Immature natural killer cell (primary cell): ENCODE results near the gene ITPK1. TPM values are rescaled to one million over a fixed set of nuclear protein-coding genes. Genes with fewer than 3 reads are reported as not detected.

Experiments used
- DNase-seq, 3 donors: peaks; one replicate each; pipeline ENCODE4 v3.0.0; 2022; ENCODE audit warnings: mixed read lengths in 1 of 3
- H3K27ac Mint-ChIP-seq, 6 donors: one replicate each; pipeline ENCODE4 v1.8.0; 2020; ENCODE audit warnings: mixed read lengths in 6 of 6, mild to moderate bottlenecking in 5 of 6, inconsistent platforms in 4 of 6, moderate library complexity in 3 of 6
- H3K27me3 Mint-ChIP-seq, 3 donors: one replicate each; pipeline ENCODE4 v1.8.0; 2020 to 2021; ENCODE audit warnings: low read depth in 3 of 3, mild to moderate bottlenecking in 3 of 3, mixed read lengths in 3 of 3, moderate library complexity in 3 of 3, inconsistent platforms in 1 of 3
- H3K36me3 Mint-ChIP-seq, 3 donors: one replicate each; pipeline ENCODE4 v1.8.0; 2020; ENCODE audit warnings: mixed read lengths in 3 of 3, inconsistent platforms in 2 of 3, mild to moderate bottlenecking in 2 of 3
- H3K4me1 Mint-ChIP-seq, 2 donors: one replicate each; pipeline ENCODE4 v1.8.0; 2020; ENCODE audit warnings: inconsistent platforms in 2 of 2, mild to moderate bottlenecking in 2 of 2, mixed read lengths in 2 of 2, moderate library complexity in 1 of 2
- H3K4me3 Mint-ChIP-seq, 5 donors: one replicate each; pipeline ENCODE4 v1.8.0; 2020; ENCODE audit warnings: mild to moderate bottlenecking in 5 of 5, mixed read lengths in 5 of 5, inconsistent platforms in 3 of 5, moderate library complexity in 3 of 5
- H3K9me3 Mint-ChIP-seq, 6 donors: one replicate each; pipeline ENCODE4 v1.8.0; 2020; ENCODE audit warnings: mild to moderate bottlenecking in 6 of 6, mixed read lengths in 6 of 6, inconsistent platforms in 4 of 6, moderate library complexity in 3 of 6
- polyA plus RNA-seq, 3 donors: library from polyadenylated mRNA; unstranded; fragments of 300-500 nt; fragmentation: Illumina TruSeq; gene quantifications; one replicate each; pipeline ENCODE4 v1.2.3, GENCODE V29; 2021

ITPK1 gene
- polyA plus RNA-seq, 3 donors from 2014 or later: 19.5 to 53.0 (median 21.7) TPM

- peaks cover 0 to 9% (median 0%) of the 10 kb centered on the region in 3 donors for H3K27me3 Mint-ChIP-seq
- peak overlapping the region; percentile 87 to 95 (median 92) for H3K27ac Mint-ChIP-seq
- peak; percentile 44 to 51 (median 50) for DNase-seq
- no peaks in the 10 kb centered on the region for H3K36me3 Mint-ChIP-seq
- H3K9me3 Mint-ChIP-seq: no peaks in the 10 kb centered on the region
- H3K4me1 Mint-ChIP-seq: peaks cover 83 to 84% of the 10 kb centered on the region in 2 donors
- peak overlapping the region; percentile 43 to 88 (median 78) for H3K4me3 Mint-ChIP-seq
Observed at GRCh38 chr14:93081876-93082570, 33.7 kb downstream of the ITPK1 start.

GRCh38 chr14:93079865-93080403 lies 35.8 kb downstream of the ITPK1 start:
- Mint-ChIP-seq H3K9me3 (no peaks in the 10 kb centered on the region), H3K27me3 (peaks cover 0 to 9% (median 0%) of the 10 kb centered on the region in 3 donors)

GRCh38 chr14:93079321-93079720 lies 36.4 kb downstream of the ITPK1 start:
- Mint-ChIP-seq H3K36me3 (no peaks in the 10 kb centered on the region), H3K9me3 (no peaks in the 10 kb centered on the region), H3K27me3 (peaks cover 0 to 9% (median 5%) of the 10 kb centered on the region in 3 donors), H3K4me3 (peak overlapping the region in 1 of 5 donors; percentile 21), H3K27ac (peak overlapping the region in 3 of 6 donors; percentile 4 to 71 (median 69)), H3K4me1 (peaks cover 84 to 85% of the 10 kb centered on the region in 2 donors)
- DNase-seq: no peak

More at GRCh38 chr14:93079865-93080403, 35.8 kb downstream of the ITPK1 start:
- no peak for DNase-seq
- H3K36me3 Mint-ChIP-seq: no peaks in the 10 kb centered on the region
- H3K4me1 Mint-ChIP-seq: peaks cover 83 to 84% of the 10 kb centered on the region in 2 donors
- peak overlapping the region in 5 of 6 donors; percentile 18 to 71 (median 69) for H3K27ac Mint-ChIP-seq
- peak overlapping the region in 2 of 5 donors; percentile 21 to 39 for H3K4me3 Mint-ChIP-seq

GRCh38 chr14:93078870-93079269 lies 36.9 kb downstream of the ITPK1 start:
- Mint-ChIP-seq H3K27ac (peak overlapping the region in 3 of 6 donors; percentile 2 to 69 (median 4)), H3K4me3 (peak overlapping the region in 1 of 5 donors; percentile 40), H3K9me3 (no peaks in the 10 kb centered on the region), H3K27me3 (peaks cover 0 to 9% (median 5%) of the 10 kb centered on the region in 3 donors), H3K36me3 (no peaks in the 10 kb centered on the region), H3K4me1 (peaks cover 84 to 85% of the 10 kb centered on the region in 2 donors)
- no peak for DNase-seq

GRCh38 chr14:93076755-93077154 lies 39.0 kb downstream of the ITPK1 start:
- peak overlapping the region in 4 of 5 donors; percentile 24 to 70 (median 48) for H3K4me3 Mint-ChIP-seq
- no peaks in the 10 kb centered on the region for H3K36me3 Mint-ChIP-seq
- peak overlapping the region in 5 of 6 donors; percentile 13 to 88 (median 67) for H3K27ac Mint-ChIP-seq
- DNase-seq: no peak
- H3K4me1 Mint-ChIP-seq: peaks cover 80 to 83% of the 10 kb centered on the region in 2 donors
- peaks cover 4 to 8% (median 6%) of the 10 kb centered on the region in 3 donors for H3K27me3 Mint-ChIP-seq
- H3K9me3 Mint-ChIP-seq: no peaks in the 10 kb centered on the region

- Mint-ChIP-seq H3K36me3 (no peaks in the 10 kb centered on the region), H3K4me1 (peaks cover 75 to 76% of the 10 kb centered on the region in 2 donors), H3K4me3 (peak overlapping the region; percentile 43 to 66 (median 55)), H3K9me3 (no peaks in the 10 kb centered on the region), H3K27ac (peak overlapping the region; percentile 36 to 98 (median 70)), H3K27me3 (peaks cover 4 to 6% (median 6%) of the 10 kb centered on the region in 3 donors)
- DNase-seq: no peak
Observed at GRCh38 chr14:93075891-93076290, 39.8 kb downstream of the ITPK1 start.

- peak overlapping the region; percentile 76 to 89 (median 81) for H3K4me3 Mint-ChIP-seq
Observed at GRCh38 chr14:93073910-93074769, 41.6 kb downstream of the ITPK1 start.

GRCh38 chr14:93073358-93073707 lies 42.4 kb downstream of the ITPK1 start:
- Mint-ChIP-seq H3K36me3 (no peaks in the 10 kb centered on the region), H3K9me3 (no peaks in the 10 kb centered on the region), H3K27me3 (peaks cover 4 to 8% (median 6%) of the 10 kb centered on the region in 3 donors), H3K4me3 (peak overlapping the region; percentile 76 to 89 (median 81)), H3K4me1 (peaks cover 61 to 62% of the 10 kb centered on the region in 2 donors), H3K27ac (peak overlapping the region; percentile 89 to 98 (median 92))
- no peak for DNase-seq

More at GRCh38 chr14:93073910-93074769, 41.6 kb downstream of the ITPK1 start:
- peak; percentile 52 to 57 (median 53) for DNase-seq
- H3K4me1 Mint-ChIP-seq: peaks cover 64 to 68% of the 10 kb centered on the region in 2 donors
- H3K9me3 Mint-ChIP-seq: no peaks in the 10 kb centered on the region
- H3K36me3 Mint-ChIP-seq: no peaks in the 10 kb centered on the region
- H3K27me3 Mint-ChIP-seq: peaks cover 4 to 6% (median 6%) of the 10 kb centered on the region in 3 donors
- peak overlapping the region; percentile 89 to 98 (median 92) for H3K27ac Mint-ChIP-seq

- Mint-ChIP-seq H3K27me3 (peaks cover 4 to 8% (median 6%) of the 10 kb centered on the region in 3 donors), H3K36me3 (no peaks in the 10 kb centered on the region), H3K4me3 (peak overlapping the region; percentile 76 to 89 (median 81)), H3K9me3 (no peaks in the 10 kb centered on the region), H3K27ac (peak overlapping the region; percentile 89 to 98 (median 92)), H3K4me1 (peaks cover 62 to 63% of the 10 kb centered on the region in 2 donors)
- DNase-seq: peak; percentile 31 to 48 (median 41)
Observed at GRCh38 chr14:93072659-93073357, 42.9 kb downstream of the ITPK1 start.

GRCh38 chr14:93068711-93069110 lies 47.0 kb downstream of the ITPK1 start:
- H3K36me3 Mint-ChIP-seq: no peaks in the 10 kb centered on the region
- DNase-seq: no peak
- H3K27me3 Mint-ChIP-seq: peaks cover 8 to 12% (median 9%) of the 10 kb centered on the region in 3 donors
- H3K4me3 Mint-ChIP-seq: no peak overlapping the region
- no peaks in the 10 kb centered on the region for H3K9me3 Mint-ChIP-seq
- H3K4me1 Mint-ChIP-seq: peaks cover 58 to 63% of the 10 kb centered on the region in 2 donors
- H3K27ac Mint-ChIP-seq: peak overlapping the region in 3 of 6 donors; percentile 40 to 44 (median 43)

- Mint-ChIP-seq H3K4me1 (peaks cover 45 to 54% of the 10 kb centered on the region in 2 donors), H3K27ac (peak overlapping the region; percentile 50 to 95 (median 88)), H3K27me3 (peaks cover 5 to 7% (median 6%) of the 10 kb centered on the region in 3 donors), H3K36me3 (no peaks in the 10 kb centered on the region), H3K4me3 (peak overlapping the region; percentile 33 to 89 (median 79)), H3K9me3 (no peaks in the 10 kb centered on the region)
- no peak for DNase-seq
Observed at GRCh38 chr14:93067088-93067487, 48.6 kb downstream of the ITPK1 start.

GRCh38 chr14:93065272-93065730 lies 50.4 kb downstream of the ITPK1 start:
- no peak for DNase-seq
- Mint-ChIP-seq H3K9me3 (no peaks in the 10 kb centered on the region), H3K4me1 (peaks cover 63 to 72% of the 10 kb centered on the region in 2 donors), H3K36me3 (no peaks in the 10 kb centered on the region), H3K27ac (peak overlapping the region; percentile 79 to 95 (median 90)), H3K27me3 (peaks cover 5 to 7% (median 6%) of the 10 kb centered on the region in 3 donors), H3K4me3 (peak overlapping the region; percentile 71 to 89 (median 79))
